GM23338 (cell line): ENCODE results near the gene NPAS4. TPM values are rescaled to one million over a fixed set of nuclear protein-coding genes. Genes with fewer than 3 reads are reported as not detected.

Source experiments
- ATAC-seq: fragments of 200-7000 bp; cut with Tn5 transposase; 3 replicates; pipeline ENCODE4 v1.9.1; 2020
- DNase-seq: peaks from one replicate; pipeline ENCODE4 v3.0.0-alpha.2; 2015; ENCODE audit warnings: low spot score
- H2AFZ ChIP-seq: fragments of 200-600 bp; sonication (generic); 2 replicates; pipeline ENCODE4 v1.8.0; 2016; ENCODE audit warnings: antibody characterized with exemption, mild to moderate bottlenecking, moderate library complexity
- H3F3A ChIP-seq: fragments of 200-600 bp; sonication (generic); replicated peaks from 2 replicates; pipeline ENCODE4 v1.8.0; 2017; ENCODE audit warnings: antibody characterized with exemption, mixed run types, low read depth
- H3K27ac ChIP-seq: fragments of 200-600 bp; sonication (generic); 2 replicates; pipeline ENCODE4 v1.6.1; 2016; ENCODE audit warnings: low read depth
- H3K27me3 ChIP-seq: fragments of 200-600 bp; sonication (generic); 2 replicates; pipeline ENCODE4 v1.8.0; 2016; ENCODE audit warnings: mild to moderate bottlenecking, mixed run types, moderate library complexity; ENCODE audit not compliant: insufficient read depth
- H3K36me3 ChIP-seq: fragments of 200-600 bp; sonication (generic); 2 replicates; pipeline ENCODE4 v1.8.0; 2016; ENCODE audit warnings: mild to moderate bottlenecking; ENCODE audit not compliant: insufficient read depth
- H3K4me1 ChIP-seq: fragments of 200-600 bp; sonication (generic); 2 replicates; pipeline ENCODE4 v1.8.0; 2016; ENCODE audit warnings: mild to moderate bottlenecking, moderate library complexity; ENCODE audit not compliant: insufficient read depth
- H3K4me2 ChIP-seq: fragments of 200-600 bp; sonication (generic); 2 replicates; pipeline ENCODE4 v1.7.1; 2017; ENCODE audit warnings: mixed run types
- H3K4me3 ChIP-seq: fragments of 200-600 bp; sonication (generic); 2 replicates; pipeline ENCODE4 v1.6.1; 2016; ENCODE audit warnings: mixed run types
- H3K79me2 ChIP-seq: fragments of 200-600 bp; sonication (generic); replicated peaks from 2 replicates; pipeline ENCODE4 v1.8.0; 2017; ENCODE audit warnings: mild to moderate bottlenecking; ENCODE audit not compliant: insufficient read depth
- H3K9me2 ChIP-seq: fragments of 200-600 bp; sonication (generic); 2 replicates; pipeline ENCODE4 v1.8.0; 2017; ENCODE audit not compliant: insufficient read depth
- H4K20me1 ChIP-seq: fragments of 200-600 bp; sonication (generic); replicated peaks from 2 replicates; pipeline ENCODE4 v1.8.0; 2017; ENCODE audit warnings: mild to moderate bottlenecking; ENCODE audit not compliant: insufficient read depth
- H3K27ac Mint-ChIP-seq: 2 replicates; pipeline ENCODE4 v1.8.0; 2020; ENCODE audit warnings: inconsistent platforms, mild to moderate bottlenecking, moderate library complexity, mixed read lengths
- H3K27me3 Mint-ChIP-seq: 3 replicates; pipeline ENCODE4 v1.8.0; 2022; ENCODE audit warnings: low read depth, mild to moderate bottlenecking, moderate library complexity, mixed read lengths, inconsistent platforms; ENCODE audit not compliant: insufficient read depth, poor library complexity
- H3K36me3 Mint-ChIP-seq: 3 replicates; pipeline ENCODE4 v1.8.0; 2021; ENCODE audit warnings: low read depth, mild to moderate bottlenecking, inconsistent platforms, moderate library complexity, mixed read lengths
- H3K4me1 Mint-ChIP-seq: 3 replicates; pipeline ENCODE4 v1.8.0; 2020; ENCODE audit warnings: mild to moderate bottlenecking, inconsistent platforms, mixed read lengths
- H3K4me3 Mint-ChIP-seq: 3 replicates; pipeline ENCODE4 v1.8.0; 2021; ENCODE audit warnings: moderate library complexity, mild to moderate bottlenecking, inconsistent platforms, mixed read lengths
- H3K9me3 Mint-ChIP-seq: 3 replicates; pipeline ENCODE4 v1.8.0; 2020; ENCODE audit warnings: moderate library complexity, mild to moderate bottlenecking, inconsistent platforms, mixed read lengths
- CREB1 ChIP-seq: fragments of 250-450 bp; sonication (Bioruptor Pico); IDR thresholded peaks from 2 replicates; pipeline ENCODE4 v1.5.0; 2020; ENCODE audit warnings: low read depth, mild to moderate bottlenecking, moderate library complexity
- JUNB ChIP-seq: IDR thresholded peaks from one replicate; pipeline ENCODE4 v1.6.1; 2016; ENCODE audit warnings: antibody characterized with exemption; ENCODE audit not compliant: unreplicated experiment
- NANOG ChIP-seq: IDR thresholded peaks from 2 replicates; pipeline ENCODE4 v1.6.1; 2016; ENCODE audit warnings: antibody characterized with exemption, borderline replicate concordance
- POLR2AphosphoS5 ChIP-seq: IDR thresholded peaks from 2 replicates; pipeline ENCODE4 v1.6.1; 2016; ENCODE audit warnings: antibody characterized with exemption, low read depth
- STAT1 ChIP-seq: IDR thresholded peaks from one replicate; pipeline ENCODE4 v1.6.1; 2016; ENCODE audit warnings: antibody characterized with exemption; ENCODE audit not compliant: unreplicated experiment
- ZNF114 ChIP-seq: fragments of 250-450 bp; sonication (Bioruptor Pico); IDR thresholded peaks from 2 replicates; pipeline ENCODE4 v1.5.0; 2020; ENCODE audit warnings: mild to moderate bottlenecking, moderate library complexity
- ZNF331 ChIP-seq: fragments of 250-450 bp; sonication (Bioruptor Pico); IDR thresholded peaks from 2 replicates; pipeline ENCODE4 v1.5.0; 2020; ENCODE audit warnings: low read depth, mild to moderate bottlenecking, moderate library complexity
- polyA plus RNA-seq: library from polyadenylated mRNA; unstranded; fragments of >200 nt; fragmentation: Nextera tagmentation; extraction: Ambion mirVana; gene quantifications from 2 replicates; pipeline ENCODE4 v1.2.1, GENCODE V29; 2016
- total RNA-seq: library from RNA; depleted of rRNA; stranded (reverse); fragments of >200 nt; shearing (Covaris generic); gene quantifications from 2 replicates; pipeline ENCODE4 v1.2.3, GENCODE V29; 2014
- TF ChIP-seq, protein P1 (sequence below): IDR thresholded peaks from one replicate; pipeline ENCODE4 v1.6.1; 2018; ENCODE audit warnings: antibody characterized with exemption; ENCODE audit not compliant: unreplicated experiment
- TF ChIP-seq, protein P2 (sequence below), 2 experiments: fragments of 200-600 bp in 1 of 2; sonication (generic) in 1 of 2; conservative IDR thresholded peaks; 2 replicates each; pipeline versions ENCODE4 v1.5.1 to v1.6.1; 2016 to 2017; ENCODE audit warnings: antibody characterized with exemption in 2 of 2, low read depth in 2 of 2, mild to moderate bottlenecking in 2 of 2, moderate library complexity in 1 of 2
- TF ChIP-seq, protein P3 (sequence below): IDR thresholded peaks from 2 replicates; pipeline ENCODE4 v1.6.1; 2016; ENCODE audit warnings: antibody characterized with exemption

The NPAS4 gene
- total and polyA plus RNA-seq, 2 experiments from 2014 or later = 0.71 to 0.97 TPM

DNA sequence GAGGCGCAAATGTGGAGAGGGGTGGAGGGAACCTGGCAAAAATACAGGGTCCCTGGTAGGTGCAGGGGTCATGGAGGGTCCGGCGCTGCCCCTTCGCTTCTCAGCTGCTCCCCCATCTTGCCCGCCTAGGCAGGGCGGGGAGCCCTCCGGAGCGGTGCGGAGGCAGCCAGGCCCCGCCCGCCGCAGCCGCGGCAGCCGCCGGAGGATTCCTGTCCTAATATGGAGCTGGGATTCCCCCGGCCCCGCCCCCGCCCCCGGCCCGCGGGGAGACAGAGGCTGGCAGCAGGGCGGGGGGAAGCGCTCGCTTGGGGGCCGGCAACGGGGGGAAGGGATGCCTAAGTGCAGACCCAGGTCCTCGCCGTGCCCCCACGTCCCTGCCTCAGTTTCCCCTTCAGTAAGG lies 1.0 kb upstream of the NPAS4 start (continued):
- TF ChIP-seq, protein P1, sequence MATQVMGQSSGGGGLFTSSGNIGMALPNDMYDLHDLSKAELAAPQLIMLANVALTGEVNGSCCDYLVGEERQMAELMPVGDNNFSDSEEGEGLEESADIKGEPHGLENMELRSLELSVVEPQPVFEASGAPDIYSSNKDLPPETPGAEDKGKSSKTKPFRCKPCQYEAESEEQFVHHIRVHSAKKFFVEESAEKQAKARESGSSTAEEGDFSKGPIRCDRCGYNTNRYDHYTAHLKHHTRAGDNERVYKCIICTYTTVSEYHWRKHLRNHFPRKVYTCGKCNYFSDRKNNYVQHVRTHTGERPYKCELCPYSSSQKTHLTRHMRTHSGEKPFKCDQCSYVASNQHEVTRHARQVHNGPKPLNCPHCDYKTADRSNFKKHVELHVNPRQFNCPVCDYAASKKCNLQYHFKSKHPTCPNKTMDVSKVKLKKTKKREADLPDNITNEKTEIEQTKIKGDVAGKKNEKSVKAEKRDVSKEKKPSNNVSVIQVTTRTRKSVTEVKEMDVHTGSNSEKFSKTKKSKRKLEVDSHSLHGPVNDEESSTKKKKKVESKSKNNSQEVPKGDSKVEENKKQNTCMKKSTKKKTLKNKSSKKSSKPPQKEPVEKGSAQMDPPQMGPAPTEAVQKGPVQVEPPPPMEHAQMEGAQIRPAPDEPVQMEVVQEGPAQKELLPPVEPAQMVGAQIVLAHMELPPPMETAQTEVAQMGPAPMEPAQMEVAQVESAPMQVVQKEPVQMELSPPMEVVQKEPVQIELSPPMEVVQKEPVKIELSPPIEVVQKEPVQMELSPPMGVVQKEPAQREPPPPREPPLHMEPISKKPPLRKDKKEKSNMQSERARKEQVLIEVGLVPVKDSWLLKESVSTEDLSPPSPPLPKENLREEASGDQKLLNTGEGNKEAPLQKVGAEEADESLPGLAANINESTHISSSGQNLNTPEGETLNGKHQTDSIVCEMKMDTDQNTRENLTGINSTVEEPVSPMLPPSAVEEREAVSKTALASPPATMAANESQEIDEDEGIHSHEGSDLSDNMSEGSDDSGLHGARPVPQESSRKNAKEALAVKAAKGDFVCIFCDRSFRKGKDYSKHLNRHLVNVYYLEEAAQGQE = peak; percentile 47

DNA sequence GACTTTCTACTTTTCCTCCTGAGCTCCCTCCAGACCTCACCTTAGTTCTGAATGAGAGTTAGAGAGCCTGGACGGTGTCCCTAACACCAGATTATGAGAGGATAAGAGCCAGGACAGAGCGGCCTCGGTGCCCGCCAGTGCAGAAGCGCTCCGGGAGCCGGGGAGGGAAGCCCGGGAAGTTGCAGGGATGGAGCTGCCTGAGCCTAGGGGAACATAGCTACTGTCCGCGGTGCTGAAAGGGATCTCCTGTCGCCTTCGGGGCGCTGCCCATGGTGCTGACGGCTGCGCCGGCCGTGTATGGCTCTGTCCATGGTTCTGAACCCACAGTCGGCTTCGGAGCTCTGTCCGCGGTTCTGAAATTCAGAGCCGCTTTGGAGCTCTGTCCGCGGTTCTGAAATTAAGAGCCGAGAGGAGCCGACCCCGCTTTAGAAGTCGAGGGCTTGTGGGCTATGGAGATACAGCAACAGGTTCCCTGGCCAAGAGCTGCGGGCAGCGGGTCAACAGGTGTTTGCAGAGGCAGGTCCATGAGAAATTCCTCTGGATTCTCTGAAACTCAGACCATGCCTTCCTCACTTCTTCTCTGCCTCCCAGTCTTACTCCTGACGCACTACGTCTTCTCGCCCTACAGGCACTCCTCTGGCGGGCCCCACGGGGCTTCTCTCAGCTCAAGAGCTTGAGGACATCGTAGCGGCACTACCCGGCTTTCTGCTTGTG lies 814 bp downstream of the NPAS4 start:
- DNase-seq = peak; percentile 96
- peaks cover 29% of the 10 kb centered on the region for H3K4me1 ChIP-seq
- H3K27ac Mint-ChIP-seq = no peak overlapping the region
- H4K20me1 ChIP-seq = peaks cover 6% of the 10 kb centered on the region
- peaks cover 48% of the 10 kb centered on the region for H3K27me3 Mint-ChIP-seq
- peaks cover 33% of the 10 kb centered on the region for H3K4me1 Mint-ChIP-seq
- no peak overlapping the region for H3K27ac ChIP-seq
- H2AFZ ChIP-seq = no peak overlapping the region
- peak overlapping the region; percentile 74 for H3K4me3 Mint-ChIP-seq
- no peaks in the 10 kb centered on the region for H3K36me3 ChIP-seq
- peak overlapping the region; percentile 74 for H3K4me3 ChIP-seq
- H3K4me2 ChIP-seq = peak overlapping the region; percentile 95
- H3K79me2 ChIP-seq = no peaks in the 10 kb centered on the region
- H3K9me2 ChIP-seq = no peaks in the 10 kb centered on the region
- no peaks in the 10 kb centered on the region; the same call in 2 of the 3 replicates for H3K36me3 Mint-ChIP-seq
- H3K9me3 Mint-ChIP-seq = no peaks in the 10 kb centered on the region; the same call in 1 of the 3 replicates
- ATAC-seq = peak; percentile 45
- H3F3A ChIP-seq = 0 out of 2 replicates have a peak, but pooled peaks cover 2% of the 10 kb centered on the region
- peaks cover 28% of the 10 kb centered on the region for H3K27me3 ChIP-seq
- no peak for TF ChIP-seq JUNB
- TF ChIP-seq, protein P1 = peak; percentile 96
- TF ChIP-seq ZNF114 = peak; percentile 100
- TF ChIP-seq, protein P2, sequence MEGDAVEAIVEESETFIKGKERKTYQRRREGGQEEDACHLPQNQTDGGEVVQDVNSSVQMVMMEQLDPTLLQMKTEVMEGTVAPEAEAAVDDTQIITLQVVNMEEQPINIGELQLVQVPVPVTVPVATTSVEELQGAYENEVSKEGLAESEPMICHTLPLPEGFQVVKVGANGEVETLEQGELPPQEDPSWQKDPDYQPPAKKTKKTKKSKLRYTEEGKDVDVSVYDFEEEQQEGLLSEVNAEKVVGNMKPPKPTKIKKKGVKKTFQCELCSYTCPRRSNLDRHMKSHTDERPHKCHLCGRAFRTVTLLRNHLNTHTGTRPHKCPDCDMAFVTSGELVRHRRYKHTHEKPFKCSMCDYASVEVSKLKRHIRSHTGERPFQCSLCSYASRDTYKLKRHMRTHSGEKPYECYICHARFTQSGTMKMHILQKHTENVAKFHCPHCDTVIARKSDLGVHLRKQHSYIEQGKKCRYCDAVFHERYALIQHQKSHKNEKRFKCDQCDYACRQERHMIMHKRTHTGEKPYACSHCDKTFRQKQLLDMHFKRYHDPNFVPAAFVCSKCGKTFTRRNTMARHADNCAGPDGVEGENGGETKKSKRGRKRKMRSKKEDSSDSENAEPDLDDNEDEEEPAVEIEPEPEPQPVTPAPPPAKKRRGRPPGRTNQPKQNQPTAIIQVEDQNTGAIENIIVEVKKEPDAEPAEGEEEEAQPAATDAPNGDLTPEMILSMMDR (conservative IDR thresholded peaks at IDR 0.05; ENCODE audit: low read depth in 2 of 2) = no peak
- peak; percentile 69 for TF ChIP-seq POLR2AphosphoS5
- TF ChIP-seq ZNF331 (CRISPR knock-in tag) = peak; percentile 91
- TF ChIP-seq STAT1 = no peak
- no peak for TF ChIP-seq NANOG
- TF ChIP-seq, protein P3, sequence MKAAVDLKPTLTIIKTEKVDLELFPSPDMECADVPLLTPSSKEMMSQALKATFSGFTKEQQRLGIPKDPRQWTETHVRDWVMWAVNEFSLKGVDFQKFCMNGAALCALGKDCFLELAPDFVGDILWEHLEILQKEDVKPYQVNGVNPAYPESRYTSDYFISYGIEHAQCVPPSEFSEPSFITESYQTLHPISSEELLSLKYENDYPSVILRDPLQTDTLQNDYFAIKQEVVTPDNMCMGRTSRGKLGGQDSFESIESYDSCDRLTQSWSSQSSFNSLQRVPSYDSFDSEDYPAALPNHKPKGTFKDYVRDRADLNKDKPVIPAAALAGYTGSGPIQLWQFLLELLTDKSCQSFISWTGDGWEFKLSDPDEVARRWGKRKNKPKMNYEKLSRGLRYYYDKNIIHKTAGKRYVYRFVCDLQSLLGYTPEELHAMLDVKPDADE = peak; percentile 83
- peak; percentile 92 for TF ChIP-seq CREB1 (CRISPR knock-in tag)
